Cardiac muscle cell (in vitro differentiated cells and primary cell): ENCODE measurements around the gene GRID1. TPM values are rescaled to one million over a fixed set of nuclear protein-coding genes. Genes with fewer than 3 reads are reported as not detected.

Source experiments
- DNase-seq, 2 donors: peaks; one replicate each; pipeline versions ENCODE4 v3.0.0 to v3.0.0-alpha.2; 2010 to 2017; ENCODE audit warnings: low read depth in 1 of 2, low spot score in 1 of 2
- H3K27ac ChIP-seq: fragments of 200-600 bp; sonication (generic); 2 replicates; pipeline ENCODE4 v1.5.1; 2016
- H3K27me3 ChIP-seq: fragments of 200-600 bp; sonication (generic); 2 replicates; pipeline ENCODE4 v1.6.0; 2016; ENCODE audit warnings: control low read depth
- H3K36me3 ChIP-seq: fragments of 200-600 bp; sonication (generic); 2 replicates; pipeline ENCODE4 v1.5.1; 2016; ENCODE audit warnings: control low read depth
- H3K4me1 ChIP-seq: fragments of 200-600 bp; sonication (generic); 2 replicates; pipeline ENCODE4 v1.8.1; 2017; ENCODE audit warnings: low read depth, mild to moderate bottlenecking, mixed run types
- H3K4me3 ChIP-seq: fragments of 200-600 bp; sonication (generic); 2 replicates; pipeline ENCODE4 v1.5.1; 2016; ENCODE audit warnings: mild to moderate bottlenecking
- H3K9me3 ChIP-seq: fragments of 200-600 bp; sonication (generic); 2 replicates; pipeline ENCODE4 v1.5.1; 2017; ENCODE audit warnings: low read depth, mild to moderate bottlenecking, control low read depth
- CTCF ChIP-seq: IDR thresholded peaks from 2 replicates; pipeline ENCODE4 v1.5.1; 2012; ENCODE audit warnings: low read depth, mild to moderate bottlenecking, low read length
- polyA plus RNA-seq: library from polyadenylated mRNA; unstranded; fragments of >200 nt; fragmentation: Nextera tagmentation; extraction: Ambion mirVana; gene quantifications from 2 replicates; pipeline ENCODE4 v1.2.1, GENCODE V29; 2016
- total RNA-seq: library from RNA; depleted of rRNA; stranded (reverse); fragments of >200 nt; gene quantifications from 2 replicates; pipeline ENCODE4 v1.2.3, GENCODE V29; 2016

The GRID1 gene
- total and polyA plus RNA-seq, 2 experiments from 2014 or later: 1.5 to 1.6 TPM

- Histone ChIP-seq H3K4me1 (no peaks in the 10 kb centered on the region), H3K36me3 (no peaks in the 10 kb centered on the region), H3K27me3 (no peaks in the 10 kb centered on the region), H3K4me3 (no peak overlapping the region), H3K27ac (no peak overlapping the region), H3K9me3 (no peaks in the 10 kb centered on the region)
- TF ChIP-seq CTCF: no peak
- DNase-seq: no peak
Measured at GRCh38 chr10:86217371-86218080, 149.1 kb downstream of the GRID1 start.

- TF ChIP-seq CTCF: no peak
- Histone ChIP-seq H3K27ac (no peak overlapping the region), H3K4me1 (no peaks in the 10 kb centered on the region), H3K9me3 (no peaks in the 10 kb centered on the region), H3K4me3 (no peak overlapping the region), H3K27me3 (no peaks in the 10 kb centered on the region), H3K36me3 (no peaks in the 10 kb centered on the region)
- no peak for DNase-seq
Measured at GRCh38 chr10:86216886-86217285, 149.7 kb downstream of the GRID1 start.

GRCh38 chr10:86215712-86216111 lies 150.9 kb downstream of the GRID1 start:
- no peaks in the 10 kb centered on the region for H3K36me3 ChIP-seq
- no peaks in the 10 kb centered on the region for H3K9me3 ChIP-seq
- DNase-seq: no peak
- no peaks in the 10 kb centered on the region for H3K27me3 ChIP-seq
- H3K4me1 ChIP-seq: no peaks in the 10 kb centered on the region
- H3K4me3 ChIP-seq: no peak overlapping the region
- TF ChIP-seq CTCF: no peak
- no peak overlapping the region for H3K27ac ChIP-seq

DNA sequence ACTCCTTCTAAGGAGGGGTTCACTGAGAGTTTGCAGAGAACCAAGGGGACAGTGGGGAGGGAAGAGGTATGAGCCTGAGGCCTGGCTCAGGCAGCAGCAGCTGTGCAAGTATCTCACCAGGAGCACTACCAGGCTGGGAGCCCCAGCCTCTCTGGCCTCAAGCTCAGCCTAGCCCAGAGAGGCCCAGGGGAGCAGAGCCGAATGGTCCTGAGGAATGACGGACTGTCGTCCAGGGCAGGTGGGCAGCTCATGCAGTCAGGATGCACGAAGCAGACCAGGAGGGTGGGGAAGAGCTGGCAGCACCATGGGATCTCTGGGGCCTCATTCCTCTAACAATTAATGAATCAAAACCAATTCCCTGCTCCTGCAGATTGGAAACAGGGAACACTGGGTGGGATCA lies 151.5 kb downstream of the GRID1 start:
- no peaks in the 10 kb centered on the region for H3K36me3 ChIP-seq
- H3K4me3 ChIP-seq: no peak overlapping the region
- no peak for DNase-seq
- H3K27ac ChIP-seq: no peak overlapping the region
- no peak for TF ChIP-seq CTCF
- H3K27me3 ChIP-seq: no peaks in the 10 kb centered on the region
- H3K4me1 ChIP-seq: no peaks in the 10 kb centered on the region
- H3K9me3 ChIP-seq: no peaks in the 10 kb centered on the region

GRCh38 chr10:86213148-86213547 lies 153.4 kb downstream of the GRID1 start:
- TF ChIP-seq CTCF: no peak
- Histone ChIP-seq H3K27me3 (peaks cover 3% of the 10 kb centered on the region), H3K9me3 (no peaks in the 10 kb centered on the region), H3K27ac (no peak overlapping the region), H3K36me3 (no peaks in the 10 kb centered on the region), H3K4me1 (no peaks in the 10 kb centered on the region), H3K4me3 (no peak overlapping the region)
- no peak for DNase-seq
